ENCODE results near the gene RTN4R.

Gene RTN4R

GRCh38 chr22:20211997-20212753 is 55.9 kb downstream of the RTN4R start:
- no peak for DNase-seq

GRCh38 chr22:20211409-20211996 is 56.6 kb downstream of the RTN4R start:
- DNase-seq: no peak

- DNase-seq: no peak
Observed at GRCh38 chr22:20210473-20211059, 57.6 kb downstream of the RTN4R start.

GRCh38 chr22:20209761-20210250 is 58.3 kb downstream of the RTN4R start:
- no peak for DNase-seq

GRCh38 chr22:20208713-20209310 is 59.3 kb downstream of the RTN4R start:
- DNase-seq: no peak

- no peak for DNase-seq
Observed at GRCh38 chr22:20207277-20208025, 60.7 kb downstream of the RTN4R start.

- no peak for DNase-seq
Observed at GRCh38 chr22:20206709-20207215, 61.4 kb downstream of the RTN4R start.

GRCh38 chr22:20205964-20206708 is 62.0 kb downstream of the RTN4R start:
- peak; percentile 50 for DNase-seq

GRCh38 chr22:20205464-20205963 is 62.6 kb downstream of the RTN4R start:
- no peak for DNase-seq

GRCh38 chr22:20204806-20205205 is 63.3 kb downstream of the RTN4R start:
- no peak for DNase-seq

GRCh38 chr22:20204311-20204710 is 63.8 kb downstream of the RTN4R start:
- DNase-seq: no peak

GRCh38 chr22:20203552-20204201 is 64.4 kb downstream of the RTN4R start:
- DNase-seq: no peak

GRCh38 chr22:20203142-20203551 is 65.0 kb downstream of the RTN4R start:
- DNase-seq: no peak

GRCh38 chr22:20201837-20202392 is 66.2 kb downstream of the RTN4R start:
- no peak for DNase-seq

- no peak for DNase-seq
Observed at GRCh38 chr22:20199906-20200305, 68.2 kb downstream of the RTN4R start.

GRCh38 chr22:20199413-20199842 is 68.7 kb downstream of the RTN4R start:
- no peak for DNase-seq

- DNase-seq: no peak
Observed at GRCh38 chr22:20198557-20199319, 69.4 kb downstream of the RTN4R start.

- DNase-seq: no peak
Observed at GRCh38 chr22:20197407-20198030, 70.6 kb downstream of the RTN4R start.

GRCh38 chr22:20196094-20196842 is 71.8 kb downstream of the RTN4R start:
- no peak for DNase-seq
